Hindlimb muscle (tissue), 1 donor: Measurements from ENCODE around the gene FBLN5. TPM values are rescaled to one million over a fixed set of nuclear protein-coding genes. Genes with fewer than 3 reads are reported as not detected.

Experiments used
- DNase-seq: peaks from one replicate; pipeline ENCODE4 v3.0.0-alpha.2; 2013
- polyA plus RNA-seq: library from polyadenylated mRNA; unstranded; fragments of 120-200 nt; gene quantifications from one replicate; pipeline ENCODE4 v1.2.1, GENCODE V29; 2013; ENCODE audit not compliant: insufficient read length

Gene FBLN5
- polyA plus RNA-seq: 53.0 TPM

DNA sequence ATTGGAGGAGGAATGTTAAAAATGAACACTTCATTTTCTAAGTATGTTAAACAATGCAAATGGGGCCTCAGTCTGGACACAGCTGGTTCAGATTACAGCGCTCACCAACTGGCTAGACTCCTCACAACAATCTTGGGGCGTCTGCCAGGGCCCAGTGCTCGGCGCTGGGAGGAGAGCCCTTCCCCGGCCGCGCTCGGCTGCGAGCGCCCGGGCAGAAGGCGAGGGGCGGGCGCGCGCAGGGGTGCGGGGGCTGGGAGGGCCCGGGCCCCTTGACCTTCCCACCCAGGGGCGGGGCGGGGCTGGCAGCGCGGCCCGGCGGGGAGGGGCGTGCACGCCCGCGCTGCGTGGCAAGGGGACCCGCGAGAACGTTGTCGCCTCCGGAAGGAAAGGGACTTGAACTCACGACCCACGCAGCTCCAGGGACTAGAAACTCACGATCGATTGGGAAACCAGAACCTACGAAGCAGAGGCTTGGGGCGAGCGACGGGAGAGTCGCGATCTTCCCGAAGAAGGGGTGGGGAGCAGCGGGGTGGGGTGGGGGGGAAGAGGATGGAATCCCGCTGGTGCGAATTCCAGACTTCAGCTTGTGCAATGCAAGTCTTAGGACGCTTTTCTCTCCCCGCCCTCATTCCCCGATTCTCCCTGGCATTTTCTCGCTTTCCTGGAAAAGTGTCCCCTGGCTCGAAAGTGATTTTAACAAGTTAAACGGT lies at the start of gene FBLN5:
TSS of gene FBLN5 (minus strand) at position 220 of the 710 bp plus-strand sequence. CDS start 465 bp downstream, outside the sequence.
- DNase-seq: peak; percentile 79

- DNase-seq: peak; percentile 47
Measured at GRCh38 chr14:91996948-91997371, 49.5 kb upstream of the FBLN5 start.

GRCh38 chr14:91987192-91987591 lies 39.7 kb upstream of the FBLN5 start:
- no peak for DNase-seq

DNA sequence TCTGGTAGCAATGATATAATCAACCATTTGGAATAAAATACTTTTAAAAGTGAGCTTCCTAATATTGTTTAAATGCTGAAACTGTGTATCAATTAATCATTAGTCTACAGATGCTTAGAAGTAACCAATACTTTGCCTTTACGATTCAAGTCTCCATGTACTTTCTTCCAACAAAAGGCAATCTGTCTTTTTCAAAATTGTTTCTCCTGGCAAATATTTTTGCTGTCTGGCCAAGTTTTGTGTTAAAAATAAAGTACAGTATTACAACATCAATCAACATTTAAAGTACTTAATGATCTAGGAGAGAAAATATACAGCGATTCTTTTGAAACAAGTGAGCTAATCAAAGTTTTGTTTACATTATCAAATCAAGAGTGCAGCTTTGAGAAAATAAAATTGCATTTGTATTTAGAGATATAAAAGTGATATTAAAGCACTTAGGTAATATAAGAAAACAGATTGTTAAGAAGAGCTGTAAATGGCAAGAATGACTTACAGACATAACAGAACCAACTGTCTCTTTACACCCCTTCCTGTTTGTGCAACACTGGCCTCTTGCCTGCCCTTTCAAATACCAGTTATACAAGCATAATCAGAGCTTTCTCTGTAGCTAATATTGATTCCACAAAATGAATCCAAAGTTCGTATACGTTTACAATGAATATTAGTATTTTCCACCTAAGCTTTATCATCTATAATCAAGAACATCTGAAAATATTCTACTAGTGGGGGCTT lies 38.2 kb upstream of the FBLN5 start:
- DNase-seq: no peak

- DNase-seq: no peak
Measured at GRCh38 chr14:91985008-91985407, 37.5 kb upstream of the FBLN5 start.

DNA sequence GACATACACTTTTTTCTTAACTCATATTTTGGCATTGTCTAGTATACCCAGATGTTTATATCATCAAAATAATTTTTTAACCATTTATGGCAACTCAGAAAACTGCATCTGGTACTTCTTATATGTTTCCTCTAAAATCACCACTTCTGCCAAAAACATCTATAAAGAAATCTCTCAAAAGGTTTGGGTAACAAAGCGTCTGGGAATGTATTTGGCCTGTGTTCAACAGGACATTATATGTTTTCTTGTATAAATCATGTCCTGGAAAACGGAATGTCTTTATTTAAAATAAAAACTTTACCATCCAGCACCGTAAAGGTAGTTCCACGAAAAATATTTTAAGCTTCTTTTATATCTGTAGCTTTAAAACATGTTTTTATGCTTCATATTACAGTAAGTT lies 36.1 kb upstream of the FBLN5 start:
- DNase-seq: no peak

- DNase-seq: no peak
Measured at GRCh38 chr14:91980157-91980556, 32.7 kb upstream of the FBLN5 start.

- DNase-seq: no peak
Measured at GRCh38 chr14:91977884-91978283, 30.4 kb upstream of the FBLN5 start.

DNA sequence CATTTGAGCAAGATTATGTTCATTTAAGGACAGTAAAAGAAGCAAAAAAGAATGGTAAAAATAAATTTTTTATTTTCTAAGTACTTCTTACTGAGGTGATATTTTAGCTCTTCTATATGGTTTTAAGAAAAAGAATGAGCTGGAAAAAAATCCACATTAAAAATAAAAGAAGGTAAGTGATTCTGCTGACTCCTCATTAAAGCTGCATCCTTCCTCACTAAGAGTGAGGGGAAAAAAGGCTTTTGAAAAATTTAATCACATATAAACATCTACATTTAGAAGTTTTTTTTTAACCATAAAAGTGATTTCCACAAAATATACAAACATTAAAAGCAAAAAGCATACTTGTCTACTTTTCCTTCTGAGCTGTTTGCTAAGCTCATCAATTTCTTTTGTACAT lies 28.3 kb upstream of the FBLN5 start:
- DNase-seq: no peak

DNA sequence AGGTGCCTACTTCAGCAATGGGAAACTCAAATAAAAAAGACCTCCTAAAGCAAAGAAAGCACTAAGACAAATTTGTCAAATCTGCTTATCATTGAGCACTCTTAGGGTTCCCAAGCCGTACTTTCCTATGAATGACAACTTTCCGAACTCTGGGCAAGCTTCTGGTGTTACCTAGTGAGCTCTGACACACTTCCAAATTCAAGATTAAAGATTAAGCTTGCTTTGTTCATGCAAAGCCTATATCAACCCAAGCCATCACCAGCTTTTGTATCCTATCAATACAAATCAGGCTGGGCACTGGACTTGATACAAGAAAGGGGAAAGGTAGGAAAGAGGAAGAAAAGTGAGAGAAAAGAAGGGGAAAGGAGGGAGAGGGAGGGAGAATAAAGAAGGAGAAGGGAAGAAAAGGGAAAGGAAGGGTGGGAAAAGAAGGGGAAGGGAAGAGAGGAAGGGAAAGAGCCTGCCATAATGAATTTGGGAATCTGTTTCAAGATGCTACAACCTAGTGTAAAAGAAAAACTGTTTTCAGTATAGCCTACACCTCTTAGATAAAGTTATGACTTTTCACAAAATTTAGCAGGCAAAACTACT lies 23.8 kb upstream of the FBLN5 start:
- DNase-seq: no peak

- no peak for DNase-seq
Measured at GRCh38 chr14:91968280-91968679, 20.8 kb upstream of the FBLN5 start.

- DNase-seq: no peak
Measured at GRCh38 chr14:91964724-91965123, 17.2 kb upstream of the FBLN5 start.

- no peak for DNase-seq
Measured at GRCh38 chr14:91964011-91964410, 16.5 kb upstream of the FBLN5 start.

- no peak for DNase-seq
Measured at GRCh38 chr14:91963465-91963864, 16.0 kb upstream of the FBLN5 start.

DNA sequence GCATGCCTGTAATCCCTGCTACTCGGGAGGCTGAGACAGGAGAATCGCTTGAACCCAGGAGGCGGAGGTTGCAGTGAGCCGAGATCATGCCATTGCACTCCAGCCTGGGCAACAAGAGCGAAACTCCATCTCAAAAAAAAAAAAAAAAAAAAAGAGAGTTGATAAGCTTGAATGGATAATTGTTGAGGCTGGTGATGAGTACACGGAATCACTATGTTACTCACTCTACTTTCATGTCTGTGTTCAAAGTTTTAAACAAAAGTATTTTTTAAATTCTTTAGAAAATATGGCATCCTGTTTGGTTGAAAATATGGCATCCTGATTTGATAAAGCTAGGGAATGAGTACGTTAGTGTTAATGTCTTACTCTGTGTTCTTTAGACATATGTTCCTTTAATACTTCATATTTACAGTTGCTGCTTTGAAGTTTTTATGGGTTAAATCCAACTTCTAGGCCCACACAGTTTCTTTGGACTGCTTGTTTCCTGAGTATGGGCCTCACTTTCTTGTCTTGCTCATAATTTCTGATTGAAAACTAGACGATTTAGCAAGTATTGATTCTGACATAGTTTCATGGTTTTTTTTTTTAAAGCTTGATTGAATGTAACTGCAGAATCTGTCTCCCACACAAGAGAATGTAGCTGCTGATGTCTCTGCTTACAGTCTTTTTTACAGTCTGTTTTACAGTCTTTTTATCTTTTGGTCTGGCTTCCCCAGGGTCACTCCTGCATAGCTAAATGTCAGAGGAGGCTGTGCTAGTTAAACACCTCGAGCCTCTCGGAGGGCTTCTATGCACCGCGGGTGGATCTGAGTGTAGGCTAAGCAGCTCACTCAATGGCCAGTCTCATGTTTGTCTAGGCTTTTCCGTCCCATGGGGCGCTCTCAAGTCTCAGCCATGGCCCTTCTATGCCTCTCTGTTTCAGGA lies 14.1 kb upstream of the FBLN5 start:
- no peak for DNase-seq

GRCh38 chr14:91957876-91958313 lies 10.4 kb upstream of the FBLN5 start:
- DNase-seq: no peak

GRCh38 chr14:91956616-91957015 lies 9.1 kb upstream of the FBLN5 start:
- no peak for DNase-seq

DNA sequence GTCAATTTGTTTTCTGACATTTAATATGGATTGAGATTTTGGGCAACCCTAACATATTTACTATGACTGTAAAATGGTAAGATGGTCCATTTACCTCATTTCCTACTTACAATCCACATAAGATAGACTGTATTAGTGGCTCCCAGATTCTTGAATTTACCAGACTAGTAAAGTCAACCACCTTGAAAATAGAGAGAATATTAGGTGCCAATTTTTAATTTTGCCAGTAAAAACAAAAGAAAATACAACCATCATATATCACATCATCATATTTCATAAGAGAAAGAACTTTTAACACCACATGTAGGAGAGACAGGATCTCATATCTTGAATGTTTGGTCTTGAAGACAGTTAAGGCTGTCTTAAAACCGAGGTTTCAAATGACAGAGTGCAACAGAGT lies 7.7 kb upstream of the FBLN5 start:
- DNase-seq: no peak

- DNase-seq: no peak
Measured at GRCh38 chr14:91953170-91953985, 5.9 kb upstream of the FBLN5 start.

DNA sequence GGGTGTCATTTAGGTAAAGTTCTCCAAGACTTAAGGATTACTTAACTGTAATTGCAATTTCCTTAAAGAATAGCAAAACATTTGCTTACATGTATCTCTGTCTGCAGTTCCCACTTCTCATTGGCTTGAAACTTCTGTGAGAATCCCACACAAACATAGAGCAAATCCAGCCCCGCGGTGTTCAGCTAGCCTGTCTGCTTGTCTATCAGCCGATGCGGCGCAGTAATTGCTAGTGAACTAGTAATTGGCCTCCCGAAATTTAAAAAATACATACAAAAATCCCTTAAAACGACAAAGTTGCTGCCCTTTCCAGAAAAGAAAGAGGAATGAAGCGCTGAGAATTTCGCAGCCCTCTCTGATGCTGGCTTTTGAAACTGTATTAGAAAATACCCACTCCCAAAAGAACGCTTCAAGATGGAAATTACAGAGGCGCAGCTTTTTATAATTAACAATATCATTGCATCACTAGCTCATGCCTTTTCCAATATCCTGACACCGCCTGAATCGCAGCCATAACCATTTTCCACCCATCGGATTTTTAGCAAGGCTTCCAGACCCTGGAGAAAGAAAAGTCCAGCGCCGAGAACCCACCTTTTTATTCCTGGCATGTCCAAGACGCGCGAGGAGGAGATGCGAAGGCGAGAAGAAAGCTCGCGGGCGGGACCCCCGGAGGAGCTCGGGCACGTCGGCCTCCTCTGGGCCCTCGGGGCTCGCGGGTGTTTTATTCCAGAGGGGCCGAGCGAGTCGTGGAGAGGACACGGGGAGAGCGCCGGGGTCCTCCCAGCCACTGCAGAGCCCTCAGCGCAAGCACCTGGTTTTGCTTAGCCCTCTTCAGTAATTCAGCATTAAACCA lies 646 bp downstream of the FBLN5 start:
- DNase-seq: peak; percentile 56
